Right lobe of liver (tissue), 6 donors: ENCODE data around the gene RGS11. TPM values are rescaled to one million over a fixed set of nuclear protein-coding genes. Genes with fewer than 3 reads are reported as not detected.

Experiments used
- ATAC-seq, 4 donors: fragments of 200-7000 bp; cut with Tn5 transposase; one replicate each; pipeline ENCODE4 v1.9.1; 2020; ENCODE audit warnings: mild to moderate bottlenecking in 4 of 4, moderate library complexity in 4 of 4
- DNase-seq, 3 donors: peaks; one replicate each; pipeline ENCODE4 v3.0.0-alpha.2; 2020
- H3K27ac ChIP-seq, 3 donors: fragments of 200-600 bp; one replicate each; pipeline ENCODE4 v1.8.0; 2022
- H3K27me3 ChIP-seq, 2 donors: fragments of 200-600 bp; one replicate each; pipeline ENCODE4 v1.8.0; 2022
- H3K36me3 ChIP-seq, 4 donors: fragments of 200-600 bp; sonication (generic) in 1 of 4; one replicate each; pipeline versions ENCODE4 v1.5.1 to v1.8.0; 2017 to 2022; ENCODE audit warnings: control low read depth in 1 of 4
- H3K4me1 ChIP-seq, 4 donors: fragments of 200-600 bp; sonication (generic) in 1 of 4; one replicate each; pipeline versions ENCODE4 v1.5.1 to v1.8.0; 2017 to 2022; ENCODE audit warnings: control low read depth in 1 of 4
- H3K4me3 ChIP-seq, 3 donors: fragments of 200-600 bp; one replicate each; pipeline ENCODE4 v1.8.0; 2022
- H3K9me3 ChIP-seq, 4 donors: fragments of 200-600 bp; sonication (generic) in 1 of 4; one replicate each; pipeline versions ENCODE4 v1.5.1 to v1.8.0; 2017 to 2022; ENCODE audit warnings: control low read depth in 1 of 4
- POLR2A ChIP-seq: fragments of 450-650 bp; IDR thresholded peaks from one replicate; pipeline ENCODE4 v1.6.1; 2017; ENCODE audit warnings: antibody characterized with exemption, mild to moderate bottlenecking
- WGBS: methylation state at CpG from one replicate; pipeline ENCODE4 v1.1.6; 2018; ENCODE audit warnings: low coverage, low lambda C conversion rate; ENCODE audit not compliant: insufficient coverage; ENCODE audit errors: missing lambda C conversion rate; 5-methylcytosine and 5-hydroxymethylcytosine counted together
- intact Hi-C, 2 donors: fragments of 100-400 bp; cut with DNase I; formaldehyde crosslinking; loops; one replicate each; pipeline versions ENCODE4 v1.11.2 to v1.14.1; 2022
- total RNA-seq, 6 experiments: library from RNA; depleted of rRNA in 2 of 6; stranded (reverse); fragments of >200 nt in 2 of 6; fragmentation: NEBNext Ultra II Directional in 3 of 6; extraction: Animal tissue kit (Norgen Biotek cat#: 25700) in 3 of 6; gene quantifications; one replicate each; pipeline versions ENCODE4 v1.1.0 to v1.2.4, GENCODE V29; 2016 to 2023
- TF ChIP-seq, protein P1 (sequence below), 4 donors: fragments of 200-600 bp in 3 of 4; fragments of 450-650 bp in 1 of 4; IDR thresholded peaks; one replicate each; pipeline versions ENCODE4 v1.5.1 to v1.8.0; 2016 to 2022; ENCODE audit warnings: antibody characterized with exemption in 4 of 4, mild to moderate bottlenecking in 2 of 4
- donor health status: DM: no; HTN: yes; CAD: no.
- donor health status: DM: no; HTN: no; CAD: no.
- donor health status: DM: no; HTN: no; CAD: no.
- donor health status: DM: no; HTN: yes; CAD: no.
- donor health status: DM: no; HTN: yes; CAD: no.

Gene RGS11
- total RNA-seq, 6 experiments from 2014 or later: 0.37 to 1.3 (median 0.80) TPM

DNA sequence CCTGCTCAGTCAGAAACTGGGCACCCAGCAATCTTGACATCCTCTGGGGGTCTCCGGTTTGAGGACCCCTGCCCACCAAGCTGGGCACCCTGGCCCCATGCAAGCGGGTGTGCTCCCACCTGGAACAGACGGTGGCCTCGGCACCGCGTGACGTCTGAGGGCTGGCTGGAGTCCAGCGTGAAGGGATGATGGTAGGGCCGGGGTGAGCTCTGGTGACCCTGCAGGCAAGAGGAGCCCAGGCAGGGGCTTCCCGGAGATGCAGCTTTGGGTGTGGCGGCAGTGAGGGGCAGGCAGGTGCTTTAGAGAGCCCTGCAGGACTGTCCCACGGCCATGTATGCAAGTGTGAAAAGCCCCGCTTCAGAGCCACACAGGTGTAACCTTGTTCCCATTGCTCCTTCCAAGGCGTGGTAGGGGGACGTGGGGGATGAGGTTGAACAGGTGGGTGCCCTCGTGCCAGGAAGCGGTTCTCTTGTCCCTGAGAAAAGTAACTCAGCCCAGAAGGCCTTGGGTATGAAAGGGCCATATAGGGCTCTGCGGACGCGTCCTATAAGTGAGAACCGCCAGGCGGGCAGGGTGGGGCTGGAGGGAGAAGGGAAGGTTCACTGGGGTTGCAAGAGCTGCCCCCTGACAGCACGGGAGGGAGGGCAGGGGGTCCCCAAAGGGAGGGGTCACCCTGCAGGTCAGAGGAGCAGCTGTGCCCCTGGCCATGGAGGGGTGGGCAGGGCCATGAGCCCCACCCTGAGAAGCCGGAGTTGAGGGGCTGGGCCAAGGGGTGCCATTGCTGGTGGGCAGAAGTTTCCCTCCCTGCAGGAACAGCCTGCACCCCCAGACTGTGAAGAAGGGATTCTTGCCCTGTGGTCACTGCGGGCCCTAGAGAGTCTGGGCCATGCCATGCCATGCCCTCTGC, 9.2 kb downstream of the RGS11 start:
- DNase-seq (no peak), ATAC-seq (peak in 1 of 4 donors; percentile 14)
- intact Hi-C loops: no loop called here
- Histone ChIP-seq H3K4me1 (no peaks in the 10 kb centered on the region), H3K27ac (no peak overlapping the region), H3K27me3 (no peaks in the 10 kb centered on the region), H3K9me3 (no peaks in the 10 kb centered on the region), H3K4me3 (no peak overlapping the region), H3K36me3 (peaks cover 0 to 19% (median 1%) of the 10 kb centered on the region in 4 donors)
- 67% methylated on average over 4 of the region's 25 CpGs for WGBS
- no peak for TF ChIP-seq POLR2A
- TF ChIP-seq, protein P1, sequence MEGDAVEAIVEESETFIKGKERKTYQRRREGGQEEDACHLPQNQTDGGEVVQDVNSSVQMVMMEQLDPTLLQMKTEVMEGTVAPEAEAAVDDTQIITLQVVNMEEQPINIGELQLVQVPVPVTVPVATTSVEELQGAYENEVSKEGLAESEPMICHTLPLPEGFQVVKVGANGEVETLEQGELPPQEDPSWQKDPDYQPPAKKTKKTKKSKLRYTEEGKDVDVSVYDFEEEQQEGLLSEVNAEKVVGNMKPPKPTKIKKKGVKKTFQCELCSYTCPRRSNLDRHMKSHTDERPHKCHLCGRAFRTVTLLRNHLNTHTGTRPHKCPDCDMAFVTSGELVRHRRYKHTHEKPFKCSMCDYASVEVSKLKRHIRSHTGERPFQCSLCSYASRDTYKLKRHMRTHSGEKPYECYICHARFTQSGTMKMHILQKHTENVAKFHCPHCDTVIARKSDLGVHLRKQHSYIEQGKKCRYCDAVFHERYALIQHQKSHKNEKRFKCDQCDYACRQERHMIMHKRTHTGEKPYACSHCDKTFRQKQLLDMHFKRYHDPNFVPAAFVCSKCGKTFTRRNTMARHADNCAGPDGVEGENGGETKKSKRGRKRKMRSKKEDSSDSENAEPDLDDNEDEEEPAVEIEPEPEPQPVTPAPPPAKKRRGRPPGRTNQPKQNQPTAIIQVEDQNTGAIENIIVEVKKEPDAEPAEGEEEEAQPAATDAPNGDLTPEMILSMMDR (IDR thresholded peaks at IDR 0.05): no peak

DNA sequence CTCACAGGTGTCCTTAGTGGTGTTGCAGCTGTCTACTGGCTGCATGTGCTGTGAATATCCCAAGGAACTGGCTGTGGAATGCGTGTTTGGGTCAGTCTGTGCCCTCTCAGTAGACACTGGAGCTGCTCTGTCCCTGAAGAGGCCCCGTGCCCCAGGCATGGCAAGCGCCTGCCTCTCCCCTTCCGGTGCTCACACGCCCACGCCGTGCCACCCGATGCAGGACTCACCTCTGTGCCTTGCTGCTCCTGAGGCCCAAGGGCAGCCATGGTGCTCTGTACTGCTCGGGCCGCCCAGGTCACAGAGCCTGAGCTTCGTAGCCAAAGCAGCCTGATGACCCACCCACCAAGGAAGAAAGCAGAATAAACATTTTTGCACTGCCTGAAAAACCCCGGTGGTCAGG, 10.0 kb downstream of the RGS11 start:
- ATAC-seq (peak in 1 of 4 donors; percentile 16), DNase-seq (no peak)
- H3K36me3 ChIP-seq: peaks cover 0 to 22% (median 1%) of the 10 kb centered on the region in 4 donors
- no peaks in the 10 kb centered on the region for H3K9me3 ChIP-seq
- H3K4me3 ChIP-seq: no peak overlapping the region
- no peak for TF ChIP-seq POLR2A
- TF ChIP-seq, protein P1 (IDR thresholded peaks at IDR 0.05): no peak
- no peaks in the 10 kb centered on the region for H3K4me1 ChIP-seq
- WGBS: 100% methylated on average over 1 of the region's 12 CpGs
- intact Hi-C loops: no loop called here
- H3K27me3 ChIP-seq: no peaks in the 10 kb centered on the region
- H3K27ac ChIP-seq: no peak overlapping the region

DNA sequence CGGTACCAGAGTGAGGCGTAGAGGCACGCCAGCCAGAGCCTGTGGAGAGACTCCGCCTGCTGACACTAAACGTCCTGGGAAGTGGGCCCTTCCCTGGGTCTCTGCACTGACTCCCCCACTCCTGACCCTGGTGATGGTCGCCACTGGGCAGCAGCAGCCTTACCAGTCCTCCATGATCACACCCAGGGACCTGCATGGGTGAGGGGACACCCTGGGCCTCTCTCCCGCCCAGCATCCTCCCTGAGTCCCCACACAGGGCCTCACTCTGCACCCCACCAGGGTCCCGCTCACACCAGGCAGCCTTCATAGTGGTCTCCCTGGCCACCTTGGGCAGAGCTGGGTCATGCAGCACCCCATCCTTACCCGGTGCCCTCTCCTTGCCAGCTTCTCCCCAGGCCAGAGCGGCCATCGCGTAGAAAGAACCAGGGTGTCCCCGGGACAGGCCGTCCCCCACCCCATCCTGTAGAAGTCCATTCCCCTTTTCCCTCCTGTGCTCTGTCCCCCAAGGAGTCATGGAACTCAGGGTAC, 10.7 kb downstream of the RGS11 start:
- peaks cover 0 to 27% (median 1%) of the 10 kb centered on the region in 4 donors for H3K36me3 ChIP-seq
- ATAC-seq (no peak), DNase-seq (peak in 1 of 3 donors; percentile 42)
- H3K27me3 ChIP-seq: no peaks in the 10 kb centered on the region
- WGBS: 100% methylated on average over 1 of the region's 14 CpGs
- H3K9me3 ChIP-seq: no peaks in the 10 kb centered on the region
- intact Hi-C loops: no loop called here
- H3K4me1 ChIP-seq: no peaks in the 10 kb centered on the region
- no peak for TF ChIP-seq POLR2A
- TF ChIP-seq, protein P1 (IDR thresholded peaks at IDR 0.05): no peak
- no peak overlapping the region for H3K27ac ChIP-seq
- no peak overlapping the region for H3K4me3 ChIP-seq

DNA sequence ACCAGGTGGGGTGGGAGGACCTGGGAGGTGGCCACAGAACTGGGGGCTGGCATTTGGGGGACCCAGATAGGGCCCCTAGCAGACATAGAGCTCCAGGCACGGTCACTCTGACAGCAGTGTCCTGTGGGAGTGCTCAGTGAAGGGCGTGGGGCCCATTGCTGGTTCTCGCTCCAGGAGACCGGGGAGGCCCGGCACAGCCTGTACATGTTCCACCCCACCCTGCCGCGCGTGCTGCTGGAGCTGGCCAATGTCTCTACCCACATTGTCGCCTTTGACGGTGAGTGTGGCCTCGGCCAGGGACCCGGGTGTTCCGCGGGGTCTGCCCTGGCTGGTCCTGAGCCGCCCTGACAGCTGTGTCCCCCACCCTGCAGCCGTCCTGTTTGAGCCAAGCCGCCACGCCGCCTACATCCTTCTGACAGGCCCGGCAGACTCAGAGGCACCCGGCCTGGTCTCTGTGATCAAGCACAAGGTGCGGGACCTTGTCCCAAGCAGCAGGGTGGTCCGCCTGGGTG, 11.2 kb downstream of the RGS11 start:
- ATAC-seq: no peak
- no peak overlapping the region for H3K4me3 ChIP-seq
- DNase-seq: peak in 1 of 3 donors; percentile 14
- H3K27me3 ChIP-seq: no peaks in the 10 kb centered on the region
- intact Hi-C loops: no loop called here
- H3K9me3 ChIP-seq: no peaks in the 10 kb centered on the region
- WGBS: no CpG with 5 or more reads among the region's 23 CpGs
- H3K36me3 ChIP-seq: peaks cover 0 to 32% (median 1%) of the 10 kb centered on the region in 4 donors
- H3K27ac ChIP-seq: no peak overlapping the region
- no peak for TF ChIP-seq POLR2A
- TF ChIP-seq, protein P1 (IDR thresholded peaks at IDR 0.05): no peak
- H3K4me1 ChIP-seq: no peaks in the 10 kb centered on the region
